H1 (cell line): ENCODE measurements around the gene SPON2. TPM values are rescaled to one million over a fixed set of nuclear protein-coding genes. Genes with fewer than 3 reads are reported as not detected.

Source experiments
- ASH2L ChIP-seq: fragments of 200-600, 300-600 bp; sonication (generic); IDR thresholded peaks from one replicate; pipeline ENCODE4 v1.7.1; 2017; ENCODE audit warnings: low read length
- CREB1 ChIP-seq: IDR thresholded peaks from 2 replicates; pipeline ENCODE4 v1.6.1; 2012; ENCODE audit warnings: inconsistent platforms
- MAFK ChIP-seq: IDR thresholded peaks from 2 replicates; pipeline ENCODE4 v1.6.1; 2012; ENCODE audit warnings: low read depth, mild to moderate bottlenecking, improper control_type of control experiment, low read length
- MAX ChIP-seq: IDR thresholded peaks from 2 replicates; pipeline ENCODE4 v1.6.1; 2012; ENCODE audit warnings: inconsistent platforms
- NRF1 ChIP-seq: IDR thresholded peaks from 2 replicates; pipeline ENCODE4 v1.6.1; 2011; ENCODE audit warnings: mild to moderate bottlenecking, low read depth, low read length, improper control_type of control experiment
- RBBP5 ChIP-seq: IDR thresholded peaks from 2 replicates; pipeline ENCODE4 v1.7.1; 2012; ENCODE audit warnings: low read depth, mild to moderate bottlenecking, inconsistent platforms, low read length, moderate library complexity, borderline replicate concordance
- RNF2 ChIP-seq: fragments of 200-900, 300-1000 bp; sonication (generic); IDR thresholded peaks from 2 replicates; pipeline ENCODE4 v1.7.1; 2016; ENCODE audit warnings: borderline replicate concordance, low read depth, mild to moderate bottlenecking, antibody characterized with exemption, low read length; ENCODE audit not compliant: poor library complexity, severe bottlenecking; ENCODE audit errors: missing control alignments
- RXRA ChIP-seq: IDR thresholded peaks from 2 replicates; pipeline ENCODE4 v1.6.1; 2011; ENCODE audit warnings: low read depth, mild to moderate bottlenecking, low read length, moderate library complexity; ENCODE audit not compliant: insufficient read depth
- SIN3A ChIP-seq, 2 experiments: IDR thresholded peaks in 1 of 2; conservative IDR thresholded peaks in 1 of 2; 2 replicates each; pipeline ENCODE4 v1.6.1; 2011 to 2012; ENCODE audit warnings: low read length in 2 of 2, improper control_type of control experiment in 1 of 2, low read depth in 1 of 2, mild to moderate bottlenecking in 1 of 2
- SP4 ChIP-seq: IDR thresholded peaks from 2 replicates; pipeline ENCODE4 v1.6.1; 2012; ENCODE audit warnings: low read length, inconsistent platforms
- polyA plus RNA-seq, 7 experiments: library from polyadenylated mRNA; depleted of rRNA in 3 of 7; stranded (reverse) in 5 of 7; unstranded in 2 of 7; fragments of >200 nt in 5 of 7; fragments of 200-250 nt in 2 of 7; gene quantifications; 1 replicate in 5 of 7; 2 replicates in 1 of 7; 4 replicates in 1 of 7; pipeline versions ENCODE4 v1.2.1 to v1.2.3, GENCODE V29; 2011 to 2013; ENCODE audit warnings: missing spikeins in 2 of 7, mixed read lengths in 2 of 7
- total RNA-seq: library from RNA; stranded (reverse); fragmentation: NEBNext Ultra II Directional; extraction: Animal tissue kit (Norgen Biotek cat#: 25700); gene quantifications from 2 replicates; pipeline ENCODE4 v1.2.1, GENCODE V29; 2021

SPON2 gene
- total and polyA plus RNA-seq, 2 of the 8 experiments (the other 6 are each of a cell fraction or from before 2014, with no cell fraction given) = 2.8 to 3.2 TPM

- no peak for TF ChIP-seq RBBP5
- TF ChIP-seq RNF2 = no peak
- no peak for TF ChIP-seq MAX
- TF ChIP-seq NRF1 = no peak
- TF ChIP-seq ASH2L = no peak
- no peak for TF ChIP-seq RXRA
- no peak for TF ChIP-seq MAFK
- TF ChIP-seq SIN3A (conservative IDR thresholded peaks at IDR 0.05 in 1 of 2, IDR thresholded peaks at IDR 0.05 in 1 of 2; ENCODE audit: low read depth in 1 of 2, low read length in 2 of 2) = no peak
- no peak for TF ChIP-seq CREB1
- TF ChIP-seq SP4 = no peak
Measured at GRCh38 chr4:1168191-1169101, 3.9 kb downstream of the SPON2 start (continued).
